ENCODE results near the gene HASPIN.
A peak's percentile ranks its signal among the peaks of the same experiment; 100 is the strongest.

The HASPIN gene

DNA sequence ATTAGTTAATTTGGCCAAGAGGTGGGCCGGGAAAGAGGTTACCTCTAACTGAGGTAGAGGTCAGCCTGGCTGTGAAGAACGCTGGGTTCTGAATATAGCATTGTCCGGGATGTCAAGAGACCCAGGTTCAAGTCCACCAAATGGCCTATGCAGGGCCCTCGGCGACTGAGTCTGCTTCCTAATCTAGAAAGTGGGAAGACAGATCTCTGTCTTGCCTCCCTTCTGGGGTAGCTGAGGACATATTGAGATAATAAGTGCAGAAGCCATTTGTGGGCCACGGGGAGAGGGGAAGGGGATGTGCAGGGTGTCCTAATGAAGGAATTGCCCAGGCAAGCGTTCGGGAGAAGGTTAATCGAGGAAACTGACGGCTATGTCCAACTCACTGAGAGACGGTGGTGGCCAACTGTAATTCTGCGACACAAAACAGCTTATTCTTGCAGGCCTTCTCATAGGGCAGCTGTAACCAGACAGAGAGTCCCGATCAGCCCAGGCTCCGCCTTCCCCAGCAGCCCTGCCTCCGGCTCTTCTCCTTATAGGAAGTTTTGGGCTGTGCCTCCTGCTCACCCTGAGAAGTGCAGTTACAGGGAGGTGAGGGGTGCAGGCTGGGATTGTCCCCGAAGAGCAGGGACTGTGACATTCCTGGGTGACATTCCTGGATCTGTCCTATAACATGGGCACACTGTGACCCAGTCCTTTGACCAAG is 15.9 kb downstream of the HASPIN start:
- Histone ChIP-seq H2AK5ac (ENCODE audit: low read length, severe bottlenecking) (no peak overlapping the region), H3K79me1 (replicated peaks; ENCODE audit: low read length, poor library complexity, severe bottlenecking) (no peaks in the 10 kb centered on the region), H3K4me2 (ENCODE audit: low read length, poor library complexity, severe bottlenecking) (no peak overlapping the region), H3K27me3 (ENCODE audit: control insufficient read depth in 1 of 2, insufficient read depth in 1 of 2, low read length in 2 of 2) (peaks cover 0 to 33% of the 10 kb centered on the region in 2 experiments), H3K18ac (ENCODE audit: low read depth in 1 of 2, low read length in 2 of 2) (no peak overlapping the region), H2BK12ac (ENCODE audit: low read length in 2 of 2) (no peak overlapping the region), H3K9ac (ENCODE audit: low read length) (no peak overlapping the region), H2BK5ac (ENCODE audit: low read depth, low read length, poor library complexity, severe bottlenecking) (no peak overlapping the region), H3K4ac (ENCODE audit: low read depth in 1 of 2, low read length in 2 of 2) (no peak overlapping the region), H3K36me3 (ENCODE audit: control insufficient read depth in 1 of 2, insufficient read depth in 2 of 2, low read depth in 1 of 2, low read length in 2 of 2) (no peaks in the 10 kb centered on the region), H3K9me3 (ENCODE audit: control insufficient read depth, low read length) (no peaks in the 10 kb centered on the region), H4K8ac (ENCODE audit: low read length) (no peak overlapping the region), H2AFZ (ENCODE audit: low read depth, low read length) (no peak overlapping the region), H3K23ac (ENCODE audit: low read length in 2 of 2) (no peak overlapping the region), H4K91ac (ENCODE audit: low read length) (no peak overlapping the region), H3K27ac (ENCODE audit: low read length, poor library complexity, severe bottlenecking) (no peak overlapping the region), H3K4me1 (ENCODE audit: control insufficient read depth, insufficient read depth, low read depth, low read length) (peaks cover 9% of the 10 kb centered on the region), H3K4me3 (ENCODE audit: insufficient read depth in 1 of 2, low read depth in 1 of 2, low read length in 2 of 2) (no peak overlapping the region), H2BK120ac (ENCODE audit: low read depth, low read length) (no peak overlapping the region), H2BK15ac (ENCODE audit: low read depth, poor library complexity, severe bottlenecking) (no peak overlapping the region), H3K14ac (ENCODE audit: low read length in 2 of 2) (no peak overlapping the region)
- 92% methylated on average over 16 of the region's 16 CpGs for WGBS
- no peak for DNase-seq

DNA sequence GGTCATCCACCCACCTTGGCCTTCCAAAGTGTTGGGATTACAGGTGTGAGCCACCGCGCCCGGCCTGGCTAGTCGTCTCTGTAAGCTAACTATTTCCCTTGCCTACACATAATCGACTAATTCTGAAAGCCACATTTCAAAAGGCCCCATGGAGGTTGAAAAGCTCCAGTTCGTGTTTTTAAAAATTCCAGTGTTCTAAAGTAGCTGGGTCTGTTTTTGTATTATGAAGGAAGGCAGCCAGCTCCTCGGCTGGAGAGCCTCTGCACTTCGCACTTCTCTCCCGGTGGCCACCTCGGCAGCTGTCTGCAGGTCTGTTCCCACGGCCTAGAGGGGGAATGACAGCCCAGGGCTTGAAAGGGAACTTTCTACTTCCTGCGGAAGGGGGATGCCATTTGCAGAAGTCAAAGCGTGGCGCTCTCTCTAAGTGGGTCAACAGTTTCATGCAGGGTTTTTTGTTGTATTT is 16.9 kb downstream of the HASPIN start:
- no peaks in the 10 kb centered on the region for H3K9me3 ChIP-seq (ENCODE audit: control insufficient read depth, low read length)
- WGBS: 79% methylated on average over 11 of the region's 14 CpGs
- no peaks in the 10 kb centered on the region for H3K36me3 ChIP-seq (ENCODE audit: control insufficient read depth in 1 of 2, insufficient read depth in 2 of 2, low read depth in 1 of 2, low read length in 2 of 2)
- H2BK120ac ChIP-seq (ENCODE audit: low read depth, low read length): no peak overlapping the region
- no peaks in the 10 kb centered on the region for H3K79me1 ChIP-seq (replicated peaks; ENCODE audit: low read length, poor library complexity, severe bottlenecking)
- no peak overlapping the region for H2AFZ ChIP-seq (ENCODE audit: low read depth, low read length)
- no peak overlapping the region for H2BK12ac ChIP-seq (ENCODE audit: low read length in 2 of 2)
- no peak overlapping the region for H3K23ac ChIP-seq (ENCODE audit: low read length in 2 of 2)
- H2AK5ac ChIP-seq (ENCODE audit: low read length, severe bottlenecking): no peak overlapping the region
- no peak for DNase-seq
- H3K4me1 ChIP-seq (ENCODE audit: control insufficient read depth, insufficient read depth, low read depth, low read length): peaks cover 9% of the 10 kb centered on the region
- no peak overlapping the region for H3K27ac ChIP-seq (ENCODE audit: low read length, poor library complexity, severe bottlenecking)
- no peak overlapping the region for H3K14ac ChIP-seq (ENCODE audit: low read length in 2 of 2)
- H2BK5ac ChIP-seq (ENCODE audit: low read depth, low read length, poor library complexity, severe bottlenecking): no peak overlapping the region
- H3K27me3 ChIP-seq (ENCODE audit: control insufficient read depth in 1 of 2, insufficient read depth in 1 of 2, low read length in 2 of 2): peaks cover 0 to 39% of the 10 kb centered on the region in 2 experiments
- H4K8ac ChIP-seq (ENCODE audit: low read length): no peak overlapping the region
- no peak overlapping the region for H2BK15ac ChIP-seq (ENCODE audit: low read depth, poor library complexity, severe bottlenecking)
- H3K9ac ChIP-seq (ENCODE audit: low read length): no peak overlapping the region
- H3K18ac ChIP-seq (ENCODE audit: low read depth in 1 of 2, low read length in 2 of 2): no peak overlapping the region
- H3K4me2 ChIP-seq (ENCODE audit: low read length, poor library complexity, severe bottlenecking): no peak overlapping the region
- H3K4ac ChIP-seq (ENCODE audit: low read depth in 1 of 2, low read length in 2 of 2): no peak overlapping the region
- no peak overlapping the region for H4K91ac ChIP-seq (ENCODE audit: low read length)
- H3K4me3 ChIP-seq (ENCODE audit: insufficient read depth in 1 of 2, low read depth in 1 of 2, low read length in 2 of 2): no peak overlapping the region

DNA sequence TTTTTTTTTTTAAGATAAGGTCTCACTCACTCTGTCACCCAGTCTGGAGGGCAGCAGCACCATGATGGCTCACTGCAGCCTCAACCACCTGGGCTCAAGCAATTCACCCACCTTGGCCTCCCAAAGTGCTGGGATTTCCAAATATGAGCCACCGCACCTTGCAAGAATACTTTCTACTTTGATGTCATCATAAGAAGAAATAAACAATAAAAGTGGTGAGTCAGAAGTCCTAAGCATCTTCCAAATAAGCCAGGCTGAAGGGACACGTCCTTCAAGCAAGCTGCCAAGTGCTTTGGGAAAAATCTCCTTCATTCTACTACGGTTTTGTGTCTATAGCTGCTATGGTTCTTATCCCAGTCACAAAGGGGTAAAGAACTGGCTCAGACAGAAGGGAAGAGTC is 20.3 kb downstream of the HASPIN start:
- 54% methylated on average over 2 of the region's 3 CpGs for WGBS
- H3K4me2 ChIP-seq (ENCODE audit: low read length, poor library complexity, severe bottlenecking): no peak overlapping the region

DNA sequence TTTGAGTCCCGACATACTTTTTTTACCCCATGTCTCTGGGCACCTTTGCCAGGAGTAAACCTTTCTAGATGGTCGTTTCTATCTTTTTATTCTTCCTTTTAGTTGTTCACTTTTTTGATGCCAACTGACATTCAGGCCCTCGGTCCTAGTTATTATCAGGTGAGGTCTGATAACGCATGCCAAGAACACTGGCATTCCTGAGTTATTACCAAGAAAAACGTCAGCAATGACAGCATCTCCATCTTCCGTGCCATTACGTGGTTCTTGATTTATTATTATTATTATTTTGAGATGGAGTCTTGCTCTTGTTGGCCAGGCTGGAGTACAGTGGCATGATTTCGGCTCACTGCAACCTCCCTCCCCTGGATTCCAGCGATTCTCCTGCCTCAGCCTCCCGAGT is 21.4 kb downstream of the HASPIN start:
- no peaks in the 10 kb centered on the region for H3K36me3 ChIP-seq (ENCODE audit: control insufficient read depth in 1 of 2, insufficient read depth in 2 of 2, low read depth in 1 of 2, low read length in 2 of 2)
- no peak overlapping the region for H3K4me2 ChIP-seq (ENCODE audit: low read length, poor library complexity, severe bottlenecking)
- 91% methylated on average over 10 of the region's 10 CpGs for WGBS
- H3K79me1 ChIP-seq (replicated peaks; ENCODE audit: low read length, poor library complexity, severe bottlenecking): no peaks in the 10 kb centered on the region
- H3K27me3 ChIP-seq (ENCODE audit: control insufficient read depth in 1 of 2, insufficient read depth in 1 of 2, low read length in 2 of 2): peaks cover 2 to 40% of the 10 kb centered on the region in 2 experiments
- H2BK12ac ChIP-seq (ENCODE audit: low read length in 2 of 2): no peak overlapping the region
- no peak overlapping the region for H2BK5ac ChIP-seq (ENCODE audit: low read depth, low read length, poor library complexity, severe bottlenecking)
- no peak overlapping the region for H3K14ac ChIP-seq (ENCODE audit: low read length in 2 of 2)
- no peak overlapping the region for H2BK120ac ChIP-seq (ENCODE audit: low read depth, low read length)
- H3K18ac ChIP-seq (ENCODE audit: low read depth in 1 of 2, low read length in 2 of 2): no peak overlapping the region
- H2AFZ ChIP-seq (ENCODE audit: low read depth, low read length): no peak overlapping the region
- H4K8ac ChIP-seq (ENCODE audit: low read length): no peak overlapping the region
- H2AK5ac ChIP-seq (ENCODE audit: low read length, severe bottlenecking): no peak overlapping the region
- no peak for DNase-seq
- H3K4me3 ChIP-seq (ENCODE audit: insufficient read depth in 1 of 2, low read depth in 1 of 2, low read length in 2 of 2): no peak overlapping the region
- H2BK15ac ChIP-seq (ENCODE audit: low read depth, poor library complexity, severe bottlenecking): no peak overlapping the region
- H3K4me1 ChIP-seq (ENCODE audit: control insufficient read depth, insufficient read depth, low read depth, low read length): no peaks in the 10 kb centered on the region
- H3K9me3 ChIP-seq (ENCODE audit: control insufficient read depth, low read length): no peaks in the 10 kb centered on the region
- H3K9ac ChIP-seq (ENCODE audit: low read length): no peak overlapping the region
- no peak overlapping the region for H3K4ac ChIP-seq (ENCODE audit: low read depth in 1 of 2, low read length in 2 of 2)
- H3K27ac ChIP-seq (ENCODE audit: low read length, poor library complexity, severe bottlenecking): no peak overlapping the region
- no peak overlapping the region for H4K91ac ChIP-seq (ENCODE audit: low read length)
- H3K23ac ChIP-seq (ENCODE audit: low read length in 2 of 2): no peak overlapping the region

More for the DNA sequence above, 20.3 kb downstream of the HASPIN start:
- H3K4ac ChIP-seq (ENCODE audit: low read depth in 1 of 2, low read length in 2 of 2): no peak overlapping the region
- H3K36me3 ChIP-seq (ENCODE audit: control insufficient read depth in 1 of 2, insufficient read depth in 2 of 2, low read depth in 1 of 2, low read length in 2 of 2): no peaks in the 10 kb centered on the region
- H3K14ac ChIP-seq (ENCODE audit: low read length in 2 of 2): no peak overlapping the region
- H3K79me1 ChIP-seq (replicated peaks; ENCODE audit: low read length, poor library complexity, severe bottlenecking): no peaks in the 10 kb centered on the region
- H4K91ac ChIP-seq (ENCODE audit: low read length): no peak overlapping the region
- no peak overlapping the region for H2BK5ac ChIP-seq (ENCODE audit: low read depth, low read length, poor library complexity, severe bottlenecking)
- H2BK15ac ChIP-seq (ENCODE audit: low read depth, poor library complexity, severe bottlenecking): no peak overlapping the region
- H3K4me3 ChIP-seq (ENCODE audit: insufficient read depth in 1 of 2, low read depth in 1 of 2, low read length in 2 of 2): no peak overlapping the region
- H3K27ac ChIP-seq (ENCODE audit: low read length, poor library complexity, severe bottlenecking): no peak overlapping the region
- H3K18ac ChIP-seq (ENCODE audit: low read depth in 1 of 2, low read length in 2 of 2): no peak overlapping the region
- H3K27me3 ChIP-seq (ENCODE audit: control insufficient read depth in 1 of 2, insufficient read depth in 1 of 2, low read length in 2 of 2): peaks cover 0 to 49% of the 10 kb centered on the region in 2 experiments
- H3K9ac ChIP-seq (ENCODE audit: low read length): no peak overlapping the region
- DNase-seq: peak; percentile 18
- H2BK120ac ChIP-seq (ENCODE audit: low read depth, low read length): no peak overlapping the region
- H2AFZ ChIP-seq (ENCODE audit: low read depth, low read length): no peak overlapping the region
- no peaks in the 10 kb centered on the region for H3K4me1 ChIP-seq (ENCODE audit: control insufficient read depth, insufficient read depth, low read depth, low read length)
- H2BK12ac ChIP-seq (ENCODE audit: low read length in 2 of 2): no peak overlapping the region
- H4K8ac ChIP-seq (ENCODE audit: low read length): no peak overlapping the region
- no peak overlapping the region for H2AK5ac ChIP-seq (ENCODE audit: low read length, severe bottlenecking)
- H3K9me3 ChIP-seq (ENCODE audit: control insufficient read depth, low read length): no peaks in the 10 kb centered on the region
- H3K23ac ChIP-seq (ENCODE audit: low read length in 2 of 2): no peak overlapping the region
